ENCODE results near the gene PRR22. TPM values are rescaled to one million over a fixed set of nuclear protein-coding genes. Genes with fewer than 3 reads are reported as not detected.

The PRR22 gene
- total and polyA plus RNA-seq, 9 of the 15 experiments (the other 6 are each of a cell fraction or from before 2014, with no cell fraction given) = 0.03 to 12.0 (median 2.0) TPM; not detected in 1

- DNase-seq (ENCODE audit: extremely low read depth in 1 of 4, low spot score in 3 of 4) (no peak), FAIRE-seq (no peak), ATAC-seq (no peak)
- CTCF ChIA-PET (ENCODE audit: low intra/inter-chr PET ratio) = no interaction called here
- 59% methylated on average over 9 of the region's 9 CpGs for WGBS (ENCODE audit: insufficient coverage, low coverage, missing lambda C conversion rate)
- H2AFZ ChIP-seq (ENCODE audit: low read depth, low read length) = no peak overlapping the region
- H3K9ac ChIP-seq (ENCODE audit: insufficient read depth in 1 of 2, low read depth in 2 of 2, low read length in 2 of 2) = no peak overlapping the region
- H3K9me1 ChIP-seq (ENCODE audit: control insufficient read depth, insufficient read depth, low read length) = peaks cover 3% of the 10 kb centered on the region
- H3K36me3 ChIP-seq (ENCODE audit: control insufficient read depth, insufficient read depth, low read length) = no peaks in the 10 kb centered on the region
- no peak overlapping the region for H3K27ac ChIP-seq (ENCODE audit: extremely low read depth, low read depth, low read length)
- BruUV-seq (replicated peaks) = no TSS peak
- POLR2A ChIA-PET = no interaction called here
- H3K27me3 ChIP-seq (ENCODE audit: control insufficient read depth in 2 of 2, insufficient read depth in 2 of 2, low read length in 2 of 2) = peaks cover 11 to 25% of the 10 kb centered on the region in 2 experiments
- peaks cover 4% of the 10 kb centered on the region; the same call in 1 of the 3 replicates for H3K79me2 ChIP-seq (ENCODE audit: control insufficient read depth, insufficient read depth, low read length)
- intact Hi-C loops (cut with micrococcal nuclease) = no loop called here
- no peak for TF ChIP-seq KAT2B (IDR thresholded peaks at IDR 0.05; ENCODE audit: low read depth, low read length)
- TF ChIP-seq PRMT5 (CRISPR knock-in tag; IDR thresholded peaks at IDR 0.05) = no peak
- no peak for TF ChIP-seq ZNF347 (CRISPR knock-in tag; IDR thresholded peaks at IDR 0.05; ENCODE audit: low read depth)
- no peak for TF ChIP-seq TSHZ1 (CRISPR knock-in tag; IDR thresholded peaks at IDR 0.05)
- no peak for TF ChIP-seq HMGN3 (IDR thresholded peaks at IDR 0.05; ENCODE audit: borderline replicate concordance, extremely low read depth, insufficient read length, low read depth, low read length)
- no peak for TF ChIP-seq ZNF57 (CRISPR knock-in tag; IDR thresholded peaks at IDR 0.05)
- no peak for TF ChIP-seq FOXM1 (IDR thresholded peaks at IDR 0.05; ENCODE audit: low read depth)
- no peak for TF ChIP-seq FOXM1 (CRISPR knock-in tag; IDR thresholded peaks at IDR 0.05; ENCODE audit: low read depth)
- TF ChIP-seq RBM14 (IDR thresholded peaks at IDR 0.05; ENCODE audit: borderline replicate concordance, insufficient read depth, low read depth, low read length) = no peak
- no peak for TF ChIP-seq FOXJ3 (CRISPR knock-in tag; IDR thresholded peaks at IDR 0.05)
- TF ChIP-seq THRB (CRISPR knock-in tag; conservative IDR thresholded peaks at IDR 0.05) = no peak
- TF ChIP-seq SIRT6 (IDR thresholded peaks at IDR 0.05; ENCODE audit: low read depth, low read length) = no peak
- TF ChIP-seq HDAC6 (IDR thresholded peaks at IDR 0.05; ENCODE audit: low read depth, low read length) = no peak
- TF ChIP-seq CSDE1 (IDR thresholded peaks at IDR 0.05) = no peak
- no peaks in the 10 kb centered on the region for H3K9me3 ChIP-seq (replicated peaks; ENCODE audit: control insufficient read depth, insufficient read depth, low read depth, low read length)
- H3K4me3 ChIP-seq = no peak overlapping the region
- no peak overlapping the region for H3K4me2 ChIP-seq (ENCODE audit: insufficient read depth, low read length)
- H4K20me1 ChIP-seq (replicated peaks; ENCODE audit: control insufficient read depth, insufficient read depth, low read length) = no peaks in the 10 kb centered on the region; the same call in 1 of the 2 replicates
- H3K4me1 ChIP-seq (replicated peaks in 1 of 2; ENCODE audit: control insufficient read depth in 2 of 2, insufficient read depth in 2 of 2, low read length in 2 of 2) = peaks cover 6 to 51% of the 10 kb centered on the region in 2 experiments; a peak in 4 of 5 replicates
- in situ Hi-C loops (cut with MboI) = no loop called here
Observed at GRCh38 chr19:5831159-5831558, 46.6 kb upstream of the PRR22 start.

All from K562 (cell line).